G401 (cell line): Measurements from ENCODE around the gene OR51Q1. TPM values are rescaled to one million over a fixed set of nuclear protein-coding genes. Genes with fewer than 3 reads are reported as not detected.

Experiments
- DNase-seq: peaks from one replicate; pipeline ENCODE4 v3.0.0-alpha.2; 2015; ENCODE audit warnings: low spot score
- in situ Hi-C: cut with HindIII; loops from 2 replicates; pipeline ENCODE4 v1.10.0; 2016; ENCODE audit warnings: low sequenced_read_pairs, mixed read lengths
- total RNA-seq: library from RNA; depleted of rRNA; stranded (reverse); fragments of >200 nt; shearing (Covaris generic); gene quantifications from 2 replicates; pipeline ENCODE4 v1.2.3, GENCODE V29; 2014; rRNA removed

The OR51Q1 gene
- total RNA-seq, result not detected in 2 replicates

DNA sequence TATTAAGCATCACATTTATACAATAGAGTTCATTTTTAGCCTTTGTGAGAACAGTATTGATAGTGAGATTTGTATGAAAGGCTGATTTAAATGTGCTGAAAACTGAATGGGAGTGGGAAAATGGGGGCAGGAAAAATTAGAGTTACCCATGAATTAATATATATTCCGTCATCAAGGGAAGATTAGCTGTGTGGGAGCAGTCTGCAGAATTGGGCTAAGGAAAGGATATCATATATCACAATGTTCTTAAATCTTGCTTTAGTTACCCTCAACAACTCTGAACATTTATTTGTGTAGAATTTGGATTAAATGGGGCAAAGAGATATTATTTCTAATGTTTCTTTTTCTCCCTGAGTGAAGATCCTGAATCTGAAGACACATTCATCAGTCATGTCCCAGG lies at the start of gene OR51Q1:
OR51Q1 (plus strand) TSS at position 301 of the 400 bp plus-strand sequence; CDS start at position 391, 90 bp downstream.
- in situ Hi-C loops, result no loop called here
- no peak for DNase-seq

DNA sequence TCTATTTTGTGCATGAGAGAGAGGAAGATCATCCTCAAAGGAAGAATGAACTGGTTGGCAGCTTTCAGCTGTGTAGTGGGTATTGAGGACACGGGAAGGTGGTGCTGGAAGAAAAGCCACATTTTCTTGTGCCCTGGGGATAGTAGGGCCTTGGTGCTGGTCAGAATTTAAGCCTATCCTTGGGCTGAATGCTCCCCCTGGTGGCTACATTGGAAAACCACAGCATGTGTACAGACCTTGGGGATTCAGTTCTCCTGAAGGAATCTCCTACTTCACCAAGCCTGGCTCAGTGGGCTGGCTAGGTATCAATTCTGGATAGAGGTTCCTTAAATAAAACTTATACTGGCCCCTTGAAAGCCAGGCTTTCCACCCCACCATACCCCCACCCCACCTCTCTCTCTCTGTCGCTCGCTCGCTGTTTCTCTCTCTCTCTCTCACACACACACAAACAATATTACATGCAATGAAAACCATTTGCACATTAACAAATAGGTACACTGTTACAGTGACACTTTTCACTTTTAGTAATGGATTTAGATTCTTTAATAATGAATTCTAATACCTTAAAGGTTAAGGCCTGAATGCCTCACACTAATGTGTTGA lies 41.1 kb upstream of the OR51Q1 start:
- peak; percentile 56 for DNase-seq
- in situ Hi-C loops, result no loop called here

DNA sequence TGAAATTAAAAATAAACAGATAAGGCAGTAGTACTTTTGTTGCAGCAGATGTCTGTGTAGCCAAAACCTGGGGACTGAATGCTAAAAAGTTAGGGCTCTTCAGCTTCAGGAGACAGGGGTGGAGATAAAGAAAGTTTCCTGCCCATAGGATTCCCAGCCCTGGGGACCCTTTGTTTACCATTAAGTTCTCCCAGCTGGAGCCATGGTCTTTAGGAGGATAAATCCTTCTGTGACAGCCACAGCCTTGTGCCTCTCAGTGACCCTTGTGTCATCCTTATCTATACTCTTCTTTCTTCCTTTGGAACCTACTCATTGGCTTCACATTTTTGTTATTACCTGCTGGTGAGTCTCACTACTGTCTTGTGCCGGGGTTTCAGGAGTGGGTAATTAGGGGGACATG lies 38.3 kb upstream of the OR51Q1 start, which contains the start of gene OR51M1:
OR51M1 (plus strand) TSS at position 237 of the 400 bp plus-strand sequence. CDS start 5,587 bp downstream, outside the sequence.
- no peak for DNase-seq
- in situ Hi-C loops, result no loop called here

DNA sequence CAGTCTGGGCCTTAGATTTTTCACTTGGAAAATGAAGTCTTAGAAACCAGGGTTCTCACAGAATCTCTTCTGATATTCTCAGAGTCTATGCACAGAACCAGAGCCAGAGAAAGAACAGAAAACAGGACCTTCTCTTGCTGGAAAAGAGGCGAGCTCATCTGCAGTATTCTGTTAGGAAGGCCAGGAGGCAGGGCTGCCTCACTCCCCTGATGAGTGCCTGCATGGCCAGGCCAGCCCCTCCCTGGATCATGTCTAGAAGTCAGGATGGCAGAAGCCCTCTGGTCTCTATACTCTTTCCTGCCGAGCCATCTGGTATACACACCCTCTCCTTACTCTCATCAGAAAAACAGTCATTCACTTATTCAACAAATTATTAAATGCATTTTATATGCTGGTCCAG lies 37.6 kb upstream of the OR51Q1 start:
- in situ Hi-C loops, result no loop called here
- DNase-seq, result no peak

DNA sequence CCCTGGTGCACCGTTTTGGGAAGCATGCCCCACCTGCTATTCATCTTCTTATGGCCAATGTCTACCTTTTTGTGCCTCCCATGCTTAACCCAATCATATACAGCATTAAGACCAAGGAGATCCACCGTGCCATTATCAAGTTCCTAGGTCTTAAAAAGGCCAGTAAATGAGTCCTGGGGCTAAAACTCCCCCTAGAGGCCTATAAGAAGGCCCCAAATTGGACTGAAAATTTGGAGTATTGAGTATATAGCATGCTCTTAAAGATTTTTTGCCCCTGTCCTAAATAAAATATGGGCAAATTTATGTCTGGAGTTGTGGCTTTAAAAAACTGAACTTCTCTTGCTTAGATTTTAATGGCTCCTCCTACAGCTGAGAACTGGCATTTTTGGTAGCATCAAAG lies 31.7 kb upstream of the OR51Q1 start:
- DNase-seq, result no peak
- in situ Hi-C loops, result no loop called here

GRCh38 chr11:5394091-5394490 lies 27.8 kb upstream of the OR51Q1 start:
- in situ Hi-C loops, result no loop called here

GRCh38 chr11:5398936-5399335 lies 23.0 kb upstream of the OR51Q1 start:
- DNase-seq, result no peak
- in situ Hi-C loops, result no loop called here

More at GRCh38 chr11:5394091-5394490, 27.8 kb upstream of the OR51Q1 start:
- DNase-seq, result no peak

DNA sequence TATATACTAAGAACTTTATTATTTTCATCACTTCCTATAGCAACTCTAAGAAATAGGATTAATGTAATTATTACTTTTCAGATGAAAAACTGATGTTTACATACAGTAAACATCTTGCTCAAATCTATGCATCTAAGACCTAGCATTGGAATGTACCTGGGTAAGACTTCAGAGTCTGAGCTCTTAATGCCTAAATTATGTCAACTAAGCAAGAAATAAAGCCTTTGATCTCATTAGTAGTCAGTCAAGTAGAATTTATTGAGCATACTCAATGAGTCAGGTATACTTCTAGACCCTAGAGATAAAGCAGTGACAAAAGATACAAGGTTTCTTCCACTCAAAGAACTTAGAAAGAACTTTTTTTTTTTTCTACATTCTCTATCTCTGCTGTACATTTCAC lies 16.7 kb upstream of the OR51Q1 start:
- in situ Hi-C loops, result no loop called here
- no peak for DNase-seq

GRCh38 chr11:5420993-5421392 lies 918 bp upstream of the OR51Q1 start:
- in situ Hi-C loops, result no loop called here
- no peak for DNase-seq

DNA sequence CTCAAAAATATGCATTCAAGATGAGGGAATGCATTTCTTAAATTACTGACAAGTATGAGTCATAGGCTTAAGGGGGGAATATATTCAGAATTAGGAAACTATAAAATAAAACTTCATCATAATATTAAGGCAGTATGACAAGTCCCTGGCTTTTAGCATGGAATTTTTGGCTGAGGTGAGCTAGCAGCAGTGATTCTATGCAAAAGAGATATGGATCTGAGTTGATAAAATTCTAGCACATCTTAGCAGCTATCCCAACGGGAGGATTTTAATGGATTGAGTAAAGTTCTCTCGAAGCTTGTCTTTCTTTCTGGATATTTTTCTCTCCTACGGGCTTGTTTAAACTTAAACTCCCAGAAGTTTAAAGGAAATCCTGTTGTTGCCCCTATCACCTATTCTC lies 1.2 kb downstream of the OR51Q1 start:
- in situ Hi-C loops, result no loop called here
- DNase-seq, result no peak

DNA sequence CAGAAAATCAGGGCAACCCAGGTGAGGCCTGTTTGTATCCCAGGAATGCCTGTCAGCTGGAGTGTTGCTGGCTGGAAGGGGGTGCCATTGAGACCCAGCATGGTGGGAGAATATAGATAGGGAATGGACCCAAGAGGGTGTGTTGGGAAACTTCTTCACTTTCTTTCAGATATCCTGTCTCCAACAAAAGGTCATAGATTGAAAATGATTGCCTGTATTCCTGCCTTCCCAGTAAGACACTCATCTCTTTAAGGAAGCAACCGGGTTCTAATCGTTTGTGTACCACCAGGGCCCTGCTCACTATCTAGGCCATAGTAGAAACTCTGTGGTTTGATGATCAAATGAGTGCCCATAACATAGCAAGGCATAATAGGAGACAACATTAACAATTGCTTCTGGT lies 19.5 kb downstream of the OR51Q1 start, which contains the start of gene OR51I1:
OR51I1 (minus strand) TSS at position 101 of the 400 bp plus-strand sequence; CDS start at position 101, 0 bp downstream.
- DNase-seq, result no peak
- in situ Hi-C loops, result no loop called here

GRCh38 chr11:5443835-5444393 lies 22.0 kb downstream of the OR51Q1 start:
- in situ Hi-C loops, result no loop called here

GRCh38 chr11:5449023-5449422 lies 27.1 kb downstream of the OR51Q1 start, which contains the start of gene OR51I2:
Gene OR51I2, plus strand, starts transcription at chr11:5449323. Its CDS starts 4,166 bp downstream, at chr11:5453489.
- in situ Hi-C loops, result no loop called here
- DNase-seq, result no peak

More at GRCh38 chr11:5443835-5444393, 22.0 kb downstream of the OR51Q1 start:
- DNase-seq, result no peak

- in situ Hi-C loops, result no loop called here
- no peak for DNase-seq
Observed at GRCh38 chr11:5449432-5449831, 27.5 kb downstream of the OR51Q1 start.

GRCh38 chr11:5460983-5461621 lies 39.2 kb downstream of the OR51Q1 start:
- DNase-seq, result no peak
- in situ Hi-C loops, result no loop called here

DNA sequence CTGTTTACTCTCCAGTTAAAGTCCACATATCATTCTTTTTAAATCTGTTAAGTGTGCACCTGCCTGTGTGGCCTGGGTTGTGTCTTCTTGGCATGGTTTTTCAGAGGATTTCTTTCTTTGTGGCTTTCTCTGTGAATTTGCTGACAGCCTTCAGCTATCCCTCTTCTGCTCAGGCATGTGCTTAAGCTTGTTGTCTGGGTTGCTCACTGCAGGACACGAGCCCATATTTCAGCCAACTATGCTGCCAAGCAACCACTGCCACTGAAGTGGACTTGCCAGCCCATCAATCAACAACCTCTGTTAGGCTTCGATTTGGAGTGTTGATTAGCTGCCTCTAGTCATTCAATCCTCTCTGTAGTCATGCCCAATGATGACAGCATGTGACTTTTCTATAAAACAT lies 45.6 kb downstream of the OR51Q1 start:
- in situ Hi-C loops, result no loop called here
- DNase-seq, result no peak

Other genes starting within 250 kb of the OR51Q1 start
- not detected in 2 replicates for gene OR51V1, start 221.4 kb upstream of the OR51Q1 start, total RNA-seq
- gene HBB, start 195.0 kb upstream of the OR51Q1 start, total RNA-seq, result not detected in 2 replicates
- gene HBD, start 187.6 kb upstream of the OR51Q1 start, total RNA-seq, result not detected in 2 replicates
- not detected in 2 replicates for gene HBG1, start 172.3 kb upstream of the OR51Q1 start, total RNA-seq
- gene HBG2, start 167.3 kb upstream of the OR51Q1 start, total RNA-seq, result not detected in 2 replicates
- not detected in 2 replicates for gene HBE1, start 152.2 kb upstream of the OR51Q1 start, total RNA-seq
- not detected in 2 replicates for gene OR51B4, start 120.2 kb upstream of the OR51Q1 start, total RNA-seq
- gene OR51B2, start 97.8 kb upstream of the OR51Q1 start, total RNA-seq, result not detected in 2 replicates
- not detected in 2 replicates for gene OR51B5, start 78.6 kb upstream of the OR51Q1 start, total RNA-seq
- not detected in 2 replicates for gene OR51B6, start 70.6 kb upstream of the OR51Q1 start, total RNA-seq
- not detected in 2 replicates for gene OR51M1, start 38.3 kb upstream of the OR51Q1 start, total RNA-seq
- not detected in 2 replicates for gene OR51I1, start 19.4 kb downstream of the OR51Q1 start, total RNA-seq
- gene OR51I2, start 27.2 kb downstream of the OR51Q1 start, total RNA-seq, result not detected in 2 replicates
- not detected in 2 replicates for gene OR52D1, start 66.6 kb downstream of the OR51Q1 start, total RNA-seq
- not detected in 2 replicates for gene UBQLN3, start 87.8 kb downstream of the OR51Q1 start, total RNA-seq
- gene UBQLNL, start 94.6 kb downstream of the OR51Q1 start, total RNA-seq, result not detected in 2 replicates
- not detected in 2 replicates for gene OR52H1, start 126.4 kb downstream of the OR51Q1 start, total RNA-seq
- not detected in 2 replicates for gene OR52B6, start 158.8 kb downstream of the OR51Q1 start, total RNA-seq
- gene TRIM6, start 174.5 kb downstream of the OR51Q1 start, total RNA-seq, result not detected in 2 replicates
- not detected in 2 replicates for gene TRIM34, start 202.9 kb downstream of the OR51Q1 start, total RNA-seq